Peyer's patch (tissue), 4 donors: ENCODE measurements around the gene FAM161B.

ENCODE experiments used
- CTCF ChIP-seq, 6 experiments: fragments of 450-650 bp in 4 of 6; fragments of 200-600 bp in 2 of 6; sonication (generic) in 1 of 6; IDR thresholded peaks; one replicate each; pipeline ENCODE4 v1.5.1; 2017 to 2019; ENCODE audit warnings: antibody characterized with exemption in 6 of 6, mild to moderate bottlenecking in 3 of 6, moderate library complexity in 1 of 6
- POLR2A ChIP-seq, 2 donors: fragments of 450-650 bp; IDR thresholded peaks; one replicate each; pipeline ENCODE4 v1.5.1; 2017; ENCODE audit warnings: antibody characterized with exemption in 2 of 2, mild to moderate bottlenecking in 2 of 2, moderate library complexity in 2 of 2

- TF ChIP-seq POLR2A (IDR thresholded peaks at IDR 0.05) (no peak), CTCF (IDR thresholded peaks at IDR 0.05) (no peak)
Measured at GRCh38 chr14:73958591-73958990, 8.7 kb upstream of the FAM161B start.
